ENCODE measurements around the gene QPCT.

The QPCT gene

GRCh38 chr2:37391711-37392110 is 47.3 kb downstream of the QPCT start:
- TF ChIP-seq CTCF (conservative IDR thresholded peaks at IDR 0.05): no peak
- H3K27ac ChIP-seq: no peak overlapping the region

GRCh38 chr2:37392428-37392827 is 48.0 kb downstream of the QPCT start:
- no peak for TF ChIP-seq CTCF (conservative IDR thresholded peaks at IDR 0.05)
- no peak overlapping the region for H3K27ac ChIP-seq

- no peak overlapping the region for H3K27ac ChIP-seq
- TF ChIP-seq CTCF (conservative IDR thresholded peaks at IDR 0.05): no peak
Observed at GRCh38 chr2:37394263-37394662, 49.8 kb downstream of the QPCT start.

- TF ChIP-seq CTCF (conservative IDR thresholded peaks at IDR 0.05): no peak
- H3K27ac ChIP-seq: no peak overlapping the region
Observed at GRCh38 chr2:37394796-37395555, 50.5 kb downstream of the QPCT start.

- H3K27ac ChIP-seq: peak overlapping the region; percentile 33; the same call in 1 of the 2 replicates
- TF ChIP-seq CTCF (conservative IDR thresholded peaks at IDR 0.05): no peak
Observed at GRCh38 chr2:37396890-37397565, 52.6 kb downstream of the QPCT start.

GRCh38 chr2:37398990-37399389 is 54.6 kb downstream of the QPCT start:
- no peak for TF ChIP-seq CTCF (conservative IDR thresholded peaks at IDR 0.05)
- H3K27ac ChIP-seq: no peak overlapping the region

GRCh38 chr2:37400041-37400440 is 55.6 kb downstream of the QPCT start:
- no peak overlapping the region for H3K27ac ChIP-seq
- TF ChIP-seq CTCF (conservative IDR thresholded peaks at IDR 0.05): no peak
